GM10266 (cell line): Measurements from ENCODE around the gene OR4C13.
"Not testable (repeated sequence)": the region's sequence is repeated elsewhere in the genome, so short reads cannot be mapped to it uniquely, and the experiment has no call there.

ENCODE experiments used
- DNase-seq: peaks from one replicate; pipeline ENCODE4 v3.0.0; 2012; ENCODE audit errors: extremely low spot score
- TF ChIP-seq, protein P1 (sequence below): IDR thresholded peaks from 2 replicates; pipeline ENCODE4 v1.5.1; 2012; ENCODE audit warnings: mild to moderate bottlenecking, low read depth; ENCODE audit not compliant: control insufficient read depth, insufficient read depth; ENCODE audit errors: missing control alignments

The OR4C13 gene

DNA sequence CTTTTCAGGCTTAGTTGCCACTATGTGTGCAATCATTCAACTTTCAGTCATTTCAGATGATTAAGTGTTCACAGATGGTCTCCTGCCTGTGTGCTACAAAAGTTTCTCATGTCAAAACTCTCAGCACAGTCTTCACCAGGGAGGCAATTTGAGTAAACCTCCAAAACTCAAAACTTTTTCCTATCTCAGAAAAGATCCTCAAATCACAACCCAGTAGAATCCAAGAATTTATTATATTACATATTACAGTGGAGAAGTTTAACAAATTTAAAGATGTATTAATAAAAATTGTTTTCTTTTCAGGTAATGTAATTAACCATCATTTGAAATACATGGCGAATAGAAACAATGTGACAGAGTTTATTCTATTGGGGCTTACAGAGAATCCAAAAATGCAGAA is at the start of gene OR4C13:
Gene OR4C13, plus strand, starts transcription at position 301 of the 400 bp plus-strand sequence. Its CDS starts 32 bp downstream, at position 333.
- TF ChIP-seq, protein P1, sequence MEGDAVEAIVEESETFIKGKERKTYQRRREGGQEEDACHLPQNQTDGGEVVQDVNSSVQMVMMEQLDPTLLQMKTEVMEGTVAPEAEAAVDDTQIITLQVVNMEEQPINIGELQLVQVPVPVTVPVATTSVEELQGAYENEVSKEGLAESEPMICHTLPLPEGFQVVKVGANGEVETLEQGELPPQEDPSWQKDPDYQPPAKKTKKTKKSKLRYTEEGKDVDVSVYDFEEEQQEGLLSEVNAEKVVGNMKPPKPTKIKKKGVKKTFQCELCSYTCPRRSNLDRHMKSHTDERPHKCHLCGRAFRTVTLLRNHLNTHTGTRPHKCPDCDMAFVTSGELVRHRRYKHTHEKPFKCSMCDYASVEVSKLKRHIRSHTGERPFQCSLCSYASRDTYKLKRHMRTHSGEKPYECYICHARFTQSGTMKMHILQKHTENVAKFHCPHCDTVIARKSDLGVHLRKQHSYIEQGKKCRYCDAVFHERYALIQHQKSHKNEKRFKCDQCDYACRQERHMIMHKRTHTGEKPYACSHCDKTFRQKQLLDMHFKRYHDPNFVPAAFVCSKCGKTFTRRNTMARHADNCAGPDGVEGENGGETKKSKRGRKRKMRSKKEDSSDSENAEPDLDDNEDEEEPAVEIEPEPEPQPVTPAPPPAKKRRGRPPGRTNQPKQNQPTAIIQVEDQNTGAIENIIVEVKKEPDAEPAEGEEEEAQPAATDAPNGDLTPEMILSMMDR = no peak
- DNase-seq = no peak

DNA sequence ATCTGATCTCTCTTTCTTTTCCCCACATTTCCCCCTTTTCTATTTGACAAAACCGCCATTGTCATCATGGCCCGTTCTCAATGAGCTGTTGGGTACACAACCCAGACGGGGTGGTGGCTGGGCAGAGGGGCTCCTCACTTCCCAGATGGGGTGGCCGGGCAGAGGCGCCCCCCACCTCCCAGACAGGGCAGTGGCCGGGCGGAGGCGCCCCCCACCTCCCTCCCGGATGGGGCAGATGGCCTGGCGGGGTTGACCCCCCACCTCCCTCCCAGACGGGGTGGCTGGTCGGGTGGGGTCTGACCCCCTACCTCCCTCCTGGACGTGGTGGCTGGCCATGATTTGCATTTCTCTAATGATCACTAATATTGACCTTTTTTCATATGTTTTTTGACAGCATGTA is 40.7 kb upstream of the OR4C13 start:
- not testable (repeated sequence) for DNase-seq

DNA sequence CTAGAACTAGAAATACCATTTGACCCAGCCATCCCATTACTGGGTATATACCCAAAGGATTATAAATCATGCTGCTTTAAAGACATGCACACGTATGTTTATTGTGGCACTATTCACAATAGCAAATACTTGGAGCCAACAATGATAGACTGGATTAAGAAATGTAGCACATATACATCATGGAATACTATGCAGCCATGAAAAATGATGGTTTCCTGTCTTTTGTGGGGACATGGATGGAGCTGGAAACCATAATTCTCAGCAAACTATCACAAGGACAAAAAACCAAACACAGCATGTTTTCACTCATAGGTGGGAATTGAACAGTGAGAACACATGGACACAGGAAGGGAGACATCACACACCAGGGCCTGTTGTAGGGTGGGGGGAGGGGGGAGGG is 3.5 kb upstream of the OR4C13 start:
- not testable (repeated sequence) for DNase-seq

DNA sequence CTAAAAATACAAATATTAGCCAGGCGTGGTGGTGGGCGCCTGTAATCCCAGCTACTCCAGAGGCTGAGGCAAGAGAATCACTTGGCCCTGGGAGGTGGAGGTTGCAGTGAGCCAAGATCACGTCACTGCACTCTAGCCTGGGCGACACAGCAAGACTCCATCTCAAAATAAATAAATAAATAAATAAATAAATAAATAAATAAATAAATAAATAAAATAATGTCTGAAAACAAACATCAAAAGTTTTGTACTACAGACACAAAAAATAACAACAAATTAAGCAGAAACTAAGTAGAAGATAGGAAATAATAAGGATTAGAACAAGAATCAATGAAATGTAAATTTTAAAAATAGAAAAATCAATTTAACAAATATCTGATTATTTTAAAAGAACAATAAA is 21.2 kb downstream of the OR4C13 start:
- not testable (repeated sequence) for DNase-seq

DNA sequence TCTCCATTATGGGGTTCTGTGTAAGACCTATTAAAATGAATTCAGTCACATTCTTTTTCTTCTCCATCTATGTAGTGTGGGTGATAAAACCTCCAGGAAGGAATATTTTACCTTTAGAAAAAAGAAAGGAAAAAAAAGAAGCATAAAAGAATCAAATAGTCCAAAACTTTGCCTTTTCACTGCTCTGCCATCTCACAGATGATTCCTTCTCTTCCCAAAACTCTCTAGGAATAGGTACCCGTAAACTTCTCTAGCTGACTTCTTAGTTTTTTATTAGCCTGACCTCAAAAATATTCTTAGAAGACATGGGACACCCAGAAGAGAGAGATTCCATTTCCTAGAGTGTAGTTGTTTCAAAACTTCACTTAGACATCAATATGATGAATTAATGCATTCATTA is 30.2 kb downstream of the OR4C13 start, which contains the start of gene OR4C12:
Gene OR4C12, minus strand, starts transcription at position 101 of the 400 bp plus-strand sequence. Its CDS starts 34 bp downstream, at position 67.
- not testable (repeated sequence) for DNase-seq

DNA sequence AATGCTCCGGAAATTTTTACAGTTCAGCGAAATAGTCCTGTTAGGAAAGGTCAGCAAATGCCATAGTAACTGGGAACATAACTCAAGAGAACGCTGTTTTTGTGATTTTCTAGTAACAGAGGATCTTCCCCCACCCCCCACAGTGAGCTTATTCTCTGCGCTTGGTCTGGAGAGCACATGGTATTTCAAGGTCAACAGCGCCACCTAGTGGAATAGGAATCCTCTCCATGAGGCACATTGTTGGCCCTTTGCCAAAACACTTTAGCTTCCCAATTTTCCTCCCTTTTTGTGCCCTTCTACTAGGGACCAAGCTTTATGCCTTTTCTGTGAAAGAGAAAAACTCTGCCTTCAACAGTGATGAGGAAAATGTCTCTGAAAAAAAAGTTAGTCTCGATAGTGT is 43.4 kb downstream of the OR4C13 start:
- TF ChIP-seq, protein P1 = peak; percentile 64
- no peak for DNase-seq
